Nephron progenitor cell (in vitro differentiated cells): ENCODE results near the gene TNFRSF14.

Source experiments
- DNase-seq: peaks from one replicate; pipeline ENCODE4 v3.0.0; 2021
- H3K27ac Mint-ChIP-seq: 2 replicates; pipeline ENCODE4 v1.8.0; 2021; ENCODE audit warnings: mild to moderate bottlenecking, moderate library complexity, mixed read lengths
- H3K27me3 Mint-ChIP-seq: 2 replicates; pipeline ENCODE4 v1.8.0; 2021; ENCODE audit warnings: mild to moderate bottlenecking, low read depth, mixed read lengths; ENCODE audit not compliant: poor library complexity
- H3K36me3 Mint-ChIP-seq: 2 replicates; pipeline ENCODE4 v1.8.0; 2021; ENCODE audit warnings: low read depth, mixed read lengths
- H3K4me1 Mint-ChIP-seq: 2 replicates; pipeline ENCODE4 v1.8.0; 2021; ENCODE audit warnings: mixed read lengths
- H3K4me3 Mint-ChIP-seq: 2 replicates; pipeline ENCODE4 v1.8.0; 2021; ENCODE audit warnings: mild to moderate bottlenecking, moderate library complexity, mixed read lengths
- H3K9me3 Mint-ChIP-seq: 2 replicates; pipeline ENCODE4 v1.8.0; 2021; ENCODE audit warnings: mild to moderate bottlenecking, moderate library complexity, mixed read lengths
- TF ChIP-seq, protein P1 (sequence below): fragments of 200-600 bp; sonication (generic); IDR thresholded peaks from 2 replicates; pipeline ENCODE4 v1.5.0; 2021; ENCODE audit warnings: antibody characterized with exemption

Gene TNFRSF14

DNA sequence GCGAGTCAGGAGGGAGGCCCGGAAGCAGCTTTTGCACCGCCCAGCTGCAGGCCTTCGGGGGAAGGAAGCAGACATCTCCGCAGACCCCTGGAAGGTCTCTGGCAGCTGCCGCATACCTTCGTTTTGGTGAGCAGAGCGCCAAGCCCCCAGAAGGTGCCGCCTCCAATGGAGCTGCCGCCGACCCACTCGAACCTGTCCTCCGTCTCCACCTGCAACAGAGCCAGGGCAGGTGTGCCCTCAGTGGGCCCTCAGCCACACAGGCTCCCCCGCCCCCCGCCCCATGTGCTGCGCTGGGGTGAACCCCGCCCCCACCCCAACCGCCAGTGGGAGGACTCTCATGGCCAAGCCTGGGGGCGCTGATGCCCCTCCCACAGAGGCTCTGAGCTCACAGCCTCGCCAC, 36.0 kb upstream of the TNFRSF14 start:
- H3K4me1 Mint-ChIP-seq, result peaks cover 32% of the 10 kb centered on the region
- no peaks in the 10 kb centered on the region for H3K9me3 Mint-ChIP-seq
- DNase-seq, result no peak
- H3K4me3 Mint-ChIP-seq, result no peak overlapping the region
- H3K36me3 Mint-ChIP-seq, result peaks cover 13% of the 10 kb centered on the region
- no peak overlapping the region for H3K27ac Mint-ChIP-seq
- TF ChIP-seq, protein P1, sequence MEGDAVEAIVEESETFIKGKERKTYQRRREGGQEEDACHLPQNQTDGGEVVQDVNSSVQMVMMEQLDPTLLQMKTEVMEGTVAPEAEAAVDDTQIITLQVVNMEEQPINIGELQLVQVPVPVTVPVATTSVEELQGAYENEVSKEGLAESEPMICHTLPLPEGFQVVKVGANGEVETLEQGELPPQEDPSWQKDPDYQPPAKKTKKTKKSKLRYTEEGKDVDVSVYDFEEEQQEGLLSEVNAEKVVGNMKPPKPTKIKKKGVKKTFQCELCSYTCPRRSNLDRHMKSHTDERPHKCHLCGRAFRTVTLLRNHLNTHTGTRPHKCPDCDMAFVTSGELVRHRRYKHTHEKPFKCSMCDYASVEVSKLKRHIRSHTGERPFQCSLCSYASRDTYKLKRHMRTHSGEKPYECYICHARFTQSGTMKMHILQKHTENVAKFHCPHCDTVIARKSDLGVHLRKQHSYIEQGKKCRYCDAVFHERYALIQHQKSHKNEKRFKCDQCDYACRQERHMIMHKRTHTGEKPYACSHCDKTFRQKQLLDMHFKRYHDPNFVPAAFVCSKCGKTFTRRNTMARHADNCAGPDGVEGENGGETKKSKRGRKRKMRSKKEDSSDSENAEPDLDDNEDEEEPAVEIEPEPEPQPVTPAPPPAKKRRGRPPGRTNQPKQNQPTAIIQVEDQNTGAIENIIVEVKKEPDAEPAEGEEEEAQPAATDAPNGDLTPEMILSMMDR, result no peak
- no peaks in the 10 kb centered on the region for H3K27me3 Mint-ChIP-seq

DNA sequence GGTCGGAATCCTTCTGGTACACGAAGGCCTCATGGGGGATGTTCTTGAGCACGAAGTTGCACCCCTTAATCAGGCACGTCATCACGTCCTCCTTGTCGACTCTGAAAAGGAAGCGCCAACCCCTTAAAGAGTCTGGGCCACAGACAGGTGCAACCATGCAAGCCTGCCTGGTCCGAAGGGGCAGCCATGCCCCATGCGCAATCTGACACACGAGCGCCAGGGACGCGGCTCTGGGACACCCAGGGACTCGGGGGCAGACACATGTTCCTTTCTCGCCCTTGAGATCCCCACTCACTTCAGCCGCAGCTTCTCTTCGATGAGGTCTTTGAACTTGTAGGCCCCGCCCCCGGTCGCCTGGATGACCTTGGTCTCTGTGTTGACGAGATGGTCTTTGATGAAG, 35.4 kb upstream of the TNFRSF14 start:
- no peaks in the 10 kb centered on the region for H3K9me3 Mint-ChIP-seq
- H3K4me3 Mint-ChIP-seq, result no peak overlapping the region
- peaks cover 36% of the 10 kb centered on the region for H3K4me1 Mint-ChIP-seq
- peaks cover 13% of the 10 kb centered on the region for H3K36me3 Mint-ChIP-seq
- H3K27me3 Mint-ChIP-seq, result no peaks in the 10 kb centered on the region
- TF ChIP-seq, protein P1, result no peak
- no peak overlapping the region for H3K27ac Mint-ChIP-seq
- no peak for DNase-seq

DNA sequence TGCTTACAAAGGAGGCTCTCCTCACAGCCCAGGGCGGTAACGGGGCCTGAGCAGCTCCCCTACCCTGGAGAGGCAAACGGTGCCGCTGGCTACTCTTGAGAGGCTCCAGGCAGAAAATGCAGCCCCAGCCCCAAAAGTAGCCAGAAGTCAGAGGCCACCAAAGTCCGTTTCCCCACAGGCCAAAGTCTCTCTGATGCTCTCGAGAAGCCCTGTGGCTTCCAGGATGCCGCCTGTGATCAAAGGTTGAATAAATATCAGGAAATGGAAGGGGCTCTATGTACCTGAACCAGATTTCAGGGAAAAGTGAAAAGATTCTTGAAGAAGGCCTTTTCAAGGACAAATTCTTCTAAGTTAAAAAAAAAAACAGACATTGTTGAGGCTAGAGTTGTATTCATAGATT, 33.9 kb upstream of the TNFRSF14 start:
- no peak overlapping the region for H3K4me3 Mint-ChIP-seq

DNA sequence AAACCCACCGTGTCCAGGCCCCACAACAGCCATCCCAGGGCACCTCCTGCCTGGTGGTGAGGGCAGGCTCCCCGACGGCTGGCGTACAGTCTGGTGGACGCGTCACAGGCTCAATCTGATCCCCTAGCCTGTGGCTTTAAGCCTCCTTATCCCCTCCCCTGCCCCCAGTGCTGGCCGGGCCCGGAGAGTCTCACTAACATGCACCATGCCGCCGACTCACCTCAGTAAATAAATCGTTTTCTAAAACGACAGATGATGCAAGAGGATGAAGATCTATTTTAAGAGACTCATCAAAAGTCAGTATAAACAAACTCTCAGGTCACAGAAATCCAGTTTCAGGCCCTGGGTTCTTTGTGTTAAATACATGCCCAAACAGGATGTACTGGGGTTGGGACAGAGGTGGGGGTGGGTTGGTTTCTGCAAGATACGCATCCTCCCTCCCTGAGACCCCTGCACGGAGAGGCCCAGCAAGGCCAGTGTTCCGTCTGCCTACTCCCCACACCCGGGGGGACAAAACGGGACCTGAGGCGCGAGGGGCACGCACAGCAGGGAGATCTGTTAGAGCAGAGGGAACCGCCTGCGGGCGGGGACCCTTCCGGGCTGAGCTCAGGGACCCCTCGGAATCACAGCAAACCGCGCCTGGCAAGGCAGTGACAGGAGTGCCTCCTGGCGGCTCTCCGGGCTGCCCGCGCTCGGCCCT, 32.8 kb upstream of the TNFRSF14 start:
- peaks cover 16% of the 10 kb centered on the region for H3K27me3 Mint-ChIP-seq
- peaks cover 9% of the 10 kb centered on the region for H3K36me3 Mint-ChIP-seq
- no peaks in the 10 kb centered on the region for H3K9me3 Mint-ChIP-seq
- no peak overlapping the region for H3K4me3 Mint-ChIP-seq
- peaks cover 34% of the 10 kb centered on the region for H3K4me1 Mint-ChIP-seq
- TF ChIP-seq, protein P1, result no peak
- no peak for DNase-seq
- H3K27ac Mint-ChIP-seq, result no peak overlapping the region

More for the DNA sequence above, 33.9 kb upstream of the TNFRSF14 start:
- Mint-ChIP-seq H3K4me1 (peaks cover 41% of the 10 kb centered on the region), H3K27ac (no peak overlapping the region), H3K36me3 (peaks cover 13% of the 10 kb centered on the region), H3K9me3 (no peaks in the 10 kb centered on the region), H3K27me3 (peaks cover 6% of the 10 kb centered on the region)
- TF ChIP-seq, protein P1, result no peak
- DNase-seq, result no peak

DNA sequence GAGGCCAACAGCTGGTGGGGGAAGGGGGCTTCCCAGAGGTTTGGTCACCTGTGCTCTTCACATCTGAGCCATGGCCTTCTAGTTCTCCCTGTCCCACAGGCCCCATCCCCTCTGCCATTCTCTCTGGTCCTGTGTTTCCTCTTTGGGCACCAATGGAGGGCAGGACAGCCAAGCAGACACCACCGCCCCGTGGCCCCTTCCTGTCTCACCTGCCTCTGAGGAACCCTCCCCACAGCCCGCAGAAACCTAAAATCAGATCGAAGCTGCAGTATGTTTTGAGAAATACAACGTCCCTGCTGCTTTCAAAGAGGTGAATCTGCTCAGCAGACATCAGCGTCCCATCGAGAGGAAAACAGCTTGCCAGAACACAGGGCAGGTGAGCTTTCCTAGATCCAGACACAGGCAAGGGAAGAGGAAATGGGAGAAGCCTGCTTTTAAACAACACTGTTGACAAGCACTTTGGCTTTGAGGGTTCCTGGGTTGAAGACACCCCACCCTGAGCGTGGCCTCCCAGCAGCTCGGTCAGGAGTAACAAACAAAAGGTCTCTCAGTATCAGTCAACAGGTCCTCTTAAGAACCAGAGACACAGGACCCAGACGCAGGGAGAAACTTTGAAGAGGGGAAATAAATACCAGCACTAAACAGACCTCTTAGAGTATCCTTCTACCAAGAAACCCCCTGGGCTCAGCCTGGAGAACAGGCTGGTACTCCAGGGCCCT, 32.1 kb upstream of the TNFRSF14 start:
- H3K27ac Mint-ChIP-seq, result no peak overlapping the region
- H3K4me3 Mint-ChIP-seq, result peak overlapping the region; percentile 94
- TF ChIP-seq, protein P1, result no peak
- H3K36me3 Mint-ChIP-seq, result peaks cover 9% of the 10 kb centered on the region
- H3K9me3 Mint-ChIP-seq, result no peaks in the 10 kb centered on the region
- H3K27me3 Mint-ChIP-seq, result peaks cover 23% of the 10 kb centered on the region
- DNase-seq, result no peak
- peaks cover 34% of the 10 kb centered on the region for H3K4me1 Mint-ChIP-seq

DNA sequence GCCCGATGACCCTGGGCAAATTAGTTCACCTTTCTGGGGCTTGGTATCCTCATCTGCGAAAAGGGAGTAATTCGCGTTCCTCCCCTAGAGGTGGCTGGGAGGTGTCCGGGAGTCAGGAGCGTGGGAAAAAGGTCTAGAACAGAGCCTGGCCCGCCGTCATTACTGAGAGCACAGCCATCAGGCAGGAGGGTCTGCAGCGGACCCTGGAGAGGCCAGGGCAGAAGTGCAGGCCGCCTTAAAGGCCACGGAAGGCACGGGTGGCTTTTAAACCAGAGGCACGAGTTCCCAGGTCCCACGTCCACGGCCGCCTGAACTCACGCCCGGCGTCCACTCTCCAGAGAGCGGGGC, 30.6 kb upstream of the TNFRSF14 start:
- H3K27ac Mint-ChIP-seq, result no peak overlapping the region
- peak overlapping the region; percentile 94 for H3K4me3 Mint-ChIP-seq
- peaks cover 8% of the 10 kb centered on the region for H3K36me3 Mint-ChIP-seq
- H3K27me3 Mint-ChIP-seq, result peaks cover 37% of the 10 kb centered on the region
- TF ChIP-seq, protein P1, result no peak
- no peaks in the 10 kb centered on the region for H3K9me3 Mint-ChIP-seq
- peaks cover 34% of the 10 kb centered on the region for H3K4me1 Mint-ChIP-seq
- no peak for DNase-seq
